ENCODE data around the gene AXIN2. TPM values are rescaled to one million over a fixed set of nuclear protein-coding genes. Genes with fewer than 3 reads are reported as not detected.
"Not testable (repeated sequence)": the region's sequence is repeated elsewhere in the genome, so short reads cannot be mapped to it uniquely, and the experiment has no call there.

AXIN2 gene
- total RNA-seq, 1 donor from 2014 or later = 3.7 TPM

- Mint-ChIP-seq H3K27ac (ENCODE audit: unreplicated experiment) (no peak overlapping the region), H3K9me3 (ENCODE audit: low read depth) (no peaks in the 10 kb centered on the region), H3K4me3 (ENCODE audit: unreplicated experiment) (no peak overlapping the region), H3K36me3 (ENCODE audit: low read depth) (no peaks in the 10 kb centered on the region), H3K4me1 (ENCODE audit: low read depth) (peaks cover 8% of the 10 kb centered on the region), H3K27me3 (ENCODE audit: low read depth) (peaks cover 11% of the 10 kb centered on the region)
- no peak for TF ChIP-seq CTCF (IDR thresholded peaks at IDR 0.05)
- DNase-seq (ENCODE audit: low spot score) = no peak
These were observed 72.8 kb downstream of the AXIN2 start for GRCh38 chr17:65488665-65489064.

GRCh38 chr17:65487990-65488389, 73.5 kb downstream of the AXIN2 start:
- no peak for TF ChIP-seq CTCF (IDR thresholded peaks at IDR 0.05)
- Mint-ChIP-seq H3K36me3 (ENCODE audit: low read depth) (no peaks in the 10 kb centered on the region), H3K4me3 (ENCODE audit: unreplicated experiment) (no peak overlapping the region), H3K4me1 (ENCODE audit: low read depth) (peaks cover 8% of the 10 kb centered on the region), H3K27ac (ENCODE audit: unreplicated experiment) (no peak overlapping the region), H3K9me3 (ENCODE audit: low read depth) (no peaks in the 10 kb centered on the region), H3K27me3 (ENCODE audit: low read depth) (peaks cover 15% of the 10 kb centered on the region)
- no peak for DNase-seq (ENCODE audit: low spot score)

- no peak for DNase-seq (ENCODE audit: low spot score)
- H3K27me3 Mint-ChIP-seq (ENCODE audit: low read depth) = peaks cover 15% of the 10 kb centered on the region
- H3K9me3 Mint-ChIP-seq (ENCODE audit: low read depth) = no peaks in the 10 kb centered on the region
- TF ChIP-seq CTCF (IDR thresholded peaks at IDR 0.05) = no peak
- H3K4me3 Mint-ChIP-seq (ENCODE audit: unreplicated experiment) = no peak overlapping the region
- H3K27ac Mint-ChIP-seq (ENCODE audit: unreplicated experiment) = no peak overlapping the region
- no peaks in the 10 kb centered on the region for H3K36me3 Mint-ChIP-seq (ENCODE audit: low read depth)
- H3K4me1 Mint-ChIP-seq (ENCODE audit: low read depth) = peaks cover 8% of the 10 kb centered on the region
These were observed 74.3 kb downstream of the AXIN2 start for GRCh38 chr17:65487161-65487560.

GRCh38 chr17:65485388-65486299, 75.8 kb downstream of the AXIN2 start:
- Mint-ChIP-seq H3K4me3 (ENCODE audit: unreplicated experiment) (no peak overlapping the region), H3K27ac (ENCODE audit: unreplicated experiment) (peak overlapping the region; percentile 1), H3K4me1 (ENCODE audit: low read depth) (peaks cover 8% of the 10 kb centered on the region), H3K9me3 (ENCODE audit: low read depth) (no peaks in the 10 kb centered on the region), H3K36me3 (ENCODE audit: low read depth) (no peaks in the 10 kb centered on the region), H3K27me3 (ENCODE audit: low read depth) (peaks cover 11% of the 10 kb centered on the region)
- TF ChIP-seq CTCF (IDR thresholded peaks at IDR 0.05) = no peak
- DNase-seq (ENCODE audit: low spot score) = no peak

- not testable (repeated sequence) for H3K4me1 Mint-ChIP-seq (ENCODE audit: low read depth); H3K27me3 Mint-ChIP-seq (ENCODE audit: low read depth); H3K27ac Mint-ChIP-seq (ENCODE audit: unreplicated experiment)
These were observed 77.0 kb downstream of the AXIN2 start for GRCh38 chr17:65484405-65484804.

GRCh38 chr17:65483438-65483837, 78.0 kb downstream of the AXIN2 start:
- Mint-ChIP-seq H3K4me3 (ENCODE audit: unreplicated experiment) (no peak overlapping the region), H3K36me3 (ENCODE audit: low read depth) (no peaks in the 10 kb centered on the region), H3K27me3 (ENCODE audit: low read depth) (peaks cover 6% of the 10 kb centered on the region), H3K9me3 (ENCODE audit: low read depth) (no peaks in the 10 kb centered on the region), H3K27ac (ENCODE audit: unreplicated experiment) (no peak overlapping the region), H3K4me1 (ENCODE audit: low read depth) (peaks cover 8% of the 10 kb centered on the region)
- DNase-seq (ENCODE audit: low spot score) = no peak
- no peak for TF ChIP-seq CTCF (IDR thresholded peaks at IDR 0.05)

More at GRCh38 chr17:65484405-65484804, 77.0 kb downstream of the AXIN2 start:
- H3K36me3 Mint-ChIP-seq (ENCODE audit: low read depth); DNase-seq (ENCODE audit: low spot score); H3K4me3 Mint-ChIP-seq (ENCODE audit: unreplicated experiment); H3K9me3 Mint-ChIP-seq (ENCODE audit: low read depth): not testable (repeated sequence)

All from chondrocyte (in vitro differentiated cells).